Prostate gland (tissue), 2 donors: ENCODE measurements around the gene ZBTB11.

Experiments
- CTCF ChIP-seq, 4 experiments: fragments of 200-600 bp in 2 of 4; fragments of 450-650 bp in 2 of 4; sonication (generic) in 2 of 4; IDR thresholded peaks; 1 replicate in 3 of 4; 2 replicates in 1 of 4; pipeline ENCODE4 v1.5.1; 2016 to 2019; ENCODE audit warnings: antibody characterized with exemption in 4 of 4, mild to moderate bottlenecking in 2 of 4, moderate library complexity in 2 of 4
- POLR2A ChIP-seq: fragments of 450-650 bp; IDR thresholded peaks from one replicate; pipeline ENCODE4 v1.6.1; 2016; ENCODE audit warnings: antibody characterized with exemption, mild to moderate bottlenecking
- POLR2AphosphoS5 ChIP-seq: sonication (generic); formaldehyde crosslinking; IDR thresholded peaks from one replicate; pipeline ENCODE4 v1.6.1; 2017; ENCODE audit warnings: antibody characterized with exemption

DNA sequence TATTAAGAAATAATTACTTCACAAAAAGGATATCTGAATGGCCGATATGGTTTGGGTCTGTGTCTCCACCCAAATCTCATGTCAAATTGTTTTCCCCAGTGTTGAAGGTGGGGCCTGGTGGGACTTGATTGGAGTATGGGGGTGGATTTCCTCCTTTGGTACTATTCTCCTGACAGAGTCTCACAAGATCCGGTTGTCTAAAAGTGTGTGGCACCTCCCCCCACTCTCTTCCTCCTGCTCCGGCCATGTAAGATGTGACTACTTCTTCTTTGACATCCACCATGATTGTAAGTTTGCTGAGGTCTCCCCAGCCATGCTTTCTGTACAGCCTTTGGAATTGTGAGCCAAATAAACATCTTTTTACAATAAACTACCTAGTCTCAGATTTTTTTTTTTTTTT lies 34.5 kb downstream of the ZBTB11 start:
- TF ChIP-seq CTCF (IDR thresholded peaks at IDR 0.05) (no peak), POLR2A (no peak), POLR2AphosphoS5 (no peak)
